Choroid plexus epithelial cell (primary cell): ENCODE measurements around the gene NT5M.

ENCODE experiments used
- DNase-seq: peaks from one replicate; pipeline ENCODE4 v3.0.0-alpha.2; 2010; ENCODE audit warnings: low read depth
- H3K4me3 ChIP-seq: 2 replicates; pipeline ENCODE4 v1.5.1; 2011; ENCODE audit warnings: low read depth, mild to moderate bottlenecking, control low read depth, low read length, moderate library complexity
- CTCF ChIP-seq: conservative IDR thresholded peaks from 2 replicates; pipeline ENCODE4 v1.5.1; 2011; ENCODE audit warnings: low read depth, mild to moderate bottlenecking, control low read depth, inconsistent platforms, low read length, moderate library complexity

Gene NT5M

GRCh38 chr17:17325228-17325627, 22.1 kb downstream of the NT5M start:
- no peak for TF ChIP-seq CTCF
- no peak overlapping the region for H3K4me3 ChIP-seq
- DNase-seq: no peak

DNA sequence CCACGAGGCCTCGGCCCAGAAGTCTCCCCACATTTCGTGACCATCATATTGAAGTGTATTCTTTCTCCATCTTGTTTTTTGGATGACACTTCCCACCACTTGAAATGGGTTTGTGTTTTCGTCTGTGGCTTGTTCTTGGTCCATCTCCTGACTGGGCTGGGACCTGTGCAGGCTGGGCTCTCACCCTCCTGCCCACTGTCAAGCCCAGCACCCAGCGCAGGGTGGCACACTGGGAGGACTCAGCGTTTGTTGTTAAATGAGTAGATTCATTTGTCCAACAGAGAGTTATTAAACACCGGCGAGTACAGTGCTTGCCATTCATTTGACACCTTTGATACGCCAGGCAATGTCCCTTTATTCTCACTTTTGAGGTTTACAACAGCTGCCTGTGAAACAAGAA, 22.6 kb downstream of the NT5M start:
- no peak for DNase-seq
- TF ChIP-seq CTCF: no peak
- no peak overlapping the region for H3K4me3 ChIP-seq

DNA sequence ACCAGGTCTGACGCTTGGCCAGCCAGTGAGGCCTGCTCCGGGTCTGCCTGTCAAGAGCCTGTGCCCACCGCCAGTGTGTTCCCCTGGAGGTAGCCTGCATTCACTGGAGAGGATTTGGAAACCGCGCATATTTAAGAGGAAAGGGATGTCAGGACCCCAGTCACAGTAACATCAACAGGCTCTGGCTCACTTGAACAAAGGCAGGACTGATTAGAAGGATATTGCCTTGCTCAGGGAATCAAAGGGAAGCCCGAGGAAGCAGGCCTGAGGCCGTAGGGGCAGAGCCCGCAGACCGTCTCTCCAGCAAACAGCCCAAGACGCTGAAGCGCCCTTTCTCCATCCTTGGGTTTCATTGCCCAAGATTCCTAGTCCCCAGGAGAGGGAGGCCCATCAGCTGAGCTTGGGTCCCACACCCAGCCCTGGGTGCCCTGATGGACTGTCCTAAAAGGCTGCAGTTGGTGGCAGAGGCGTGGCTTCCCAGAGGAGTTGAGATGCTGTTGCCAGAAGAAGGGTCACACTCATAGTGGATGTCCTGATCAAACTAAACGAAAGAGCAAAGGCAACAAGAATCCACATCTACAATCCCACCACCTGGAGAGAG, 23.2 kb downstream of the NT5M start:
- no peak for TF ChIP-seq CTCF
- H3K4me3 ChIP-seq: no peak overlapping the region
- no peak for DNase-seq

DNA sequence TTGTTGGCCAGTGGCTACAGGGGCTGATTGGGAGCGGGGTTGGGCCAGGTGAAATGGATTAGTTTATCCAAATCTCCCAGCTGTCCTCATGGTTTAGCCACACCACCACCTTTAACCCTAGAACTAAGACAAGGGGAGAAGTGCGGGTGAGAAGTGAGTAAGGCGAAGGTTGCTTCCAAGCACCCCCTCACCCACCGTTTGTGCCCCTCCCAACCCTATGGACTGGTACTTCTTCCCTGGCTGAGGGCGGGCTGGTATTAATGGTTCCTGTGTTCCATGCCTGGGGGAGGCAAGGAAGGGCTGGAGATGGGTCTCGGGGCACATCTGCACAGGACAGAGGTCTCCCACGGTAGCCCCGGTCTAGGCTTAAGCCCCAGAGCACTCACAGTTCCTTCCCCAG, 25.1 kb downstream of the NT5M start:
- DNase-seq: no peak
- no peak for TF ChIP-seq CTCF
- H3K4me3 ChIP-seq: no peak overlapping the region

- TF ChIP-seq CTCF: no peak
- DNase-seq: no peak
- H3K4me3 ChIP-seq: no peak overlapping the region
Observed at GRCh38 chr17:17341452-17341851, 38.3 kb downstream of the NT5M start.

DNA sequence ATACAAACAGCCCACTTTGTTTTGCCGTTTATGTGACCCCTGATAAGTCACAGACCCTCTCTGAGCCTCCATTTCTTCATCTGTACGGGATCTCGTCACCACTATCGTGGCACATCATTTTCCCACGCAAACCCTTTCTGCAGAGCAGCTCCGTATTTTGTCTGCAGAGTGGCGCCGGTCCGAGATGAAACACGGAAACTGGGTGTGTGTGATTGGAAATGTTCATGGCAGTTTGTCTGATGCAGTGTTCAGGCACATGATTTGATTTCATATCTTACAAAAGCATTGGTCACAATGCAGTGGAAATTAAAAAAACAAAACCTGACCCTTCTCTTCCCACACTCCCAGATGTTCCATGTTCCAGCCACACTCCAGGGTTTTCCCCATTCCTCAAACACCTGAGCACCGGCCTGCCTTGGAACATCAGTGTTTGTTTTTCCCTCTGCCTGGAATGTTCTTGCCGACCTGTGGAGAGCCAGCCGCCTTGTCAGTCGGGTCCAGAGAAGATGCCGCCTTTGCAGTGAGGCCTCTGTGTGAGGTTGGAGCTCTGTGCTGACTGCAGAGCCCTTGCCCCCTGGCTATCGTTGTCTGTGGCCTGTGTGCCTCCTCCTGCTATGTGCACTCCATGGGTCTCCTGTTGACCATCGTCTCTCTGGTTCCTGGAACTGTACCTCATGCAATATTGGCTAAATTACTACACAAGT, 39.2 kb downstream of the NT5M start:
- H3K4me3 ChIP-seq: no peak overlapping the region
- no peak for DNase-seq
- no peak for TF ChIP-seq CTCF

- DNase-seq: no peak
- no peak for TF ChIP-seq CTCF
- no peak overlapping the region for H3K4me3 ChIP-seq
Observed at GRCh38 chr17:17343160-17343735, 40.1 kb downstream of the NT5M start.
